Mammary epithelial cell (primary cell): ENCODE measurements around the gene PLEKHA7.

ENCODE experiments used
- CTCF ChIP-seq, 2 donors: IDR thresholded peaks in 1 of 2; conservative IDR thresholded peaks in 1 of 2; 2 replicates each; pipeline ENCODE4 v1.5.1; 2011 to 2012; ENCODE audit warnings: inconsistent platforms in 2 of 2, low read length in 2 of 2, mild to moderate bottlenecking in 2 of 2, control low read depth in 1 of 2, low read depth in 1 of 2; ENCODE audit not compliant: insufficient read depth in 1 of 2; ENCODE audit errors: extremely low read depth in 1 of 2
- EZH2 ChIP-seq: IDR thresholded peaks from 2 replicates; pipeline ENCODE4 v1.6.1; 2012; ENCODE audit warnings: low read length, inconsistent platforms, borderline replicate concordance

- TF ChIP-seq CTCF (conservative IDR thresholded peaks at IDR 0.05 in 1 of 2, IDR thresholded peaks at IDR 0.05 in 1 of 2; ENCODE audit: extremely low read depth in 1 of 2, insufficient read depth in 1 of 2, low read depth in 1 of 2, low read length in 2 of 2) = no peak
- TF ChIP-seq EZH2 = no peak
These were observed 250.5 kb downstream of the PLEKHA7 start for GRCh38 chr11:16763746-16764145.
